ENCODE data around the gene DHTKD1. TPM values are rescaled to one million over a fixed set of nuclear protein-coding genes. Genes with fewer than 3 reads are reported as not detected.

DHTKD1 gene
- total RNA-seq, 1 experiment from 2014 or later: 20.6 TPM

GRCh38 chr10:12048547-12048946, 20.2 kb upstream of the DHTKD1 start:
- Histone ChIP-seq H3K4me3 (replicated peaks in 1 of 2; ENCODE audit: low read depth in 1 of 2, low read length in 2 of 2) (no peak overlapping the region), H3K9me3 (ENCODE audit: control insufficient read depth in 1 of 2, insufficient read depth in 1 of 2, low read depth in 1 of 2, low read length in 2 of 2) (no peaks in the 10 kb centered on the region), H3K4me2 (ENCODE audit: low read length) (no peak overlapping the region), H4K20me1 (ENCODE audit: insufficient read depth) (no peaks in the 10 kb centered on the region), H3K9ac (ENCODE audit: low read length) (no peak overlapping the region), H3K9me2 (ENCODE audit: insufficient read depth) (no peaks in the 10 kb centered on the region), H3K79me2 (ENCODE audit: insufficient read depth, low read length) (no peaks in the 10 kb centered on the region), H3K27me3 (ENCODE audit: insufficient read depth, low read length) (no peaks in the 10 kb centered on the region), H3K27ac (ENCODE audit: low read depth, low read length) (no peak overlapping the region), H3K36me3 (ENCODE audit: control insufficient read depth in 1 of 2, insufficient read depth in 2 of 2, low read length in 2 of 2) (no peaks in the 10 kb centered on the region), H2AFZ (ENCODE audit: low read depth, low read length, poor library complexity, severe bottlenecking) (no peak overlapping the region), H3K4me1 (ENCODE audit: control insufficient read depth in 1 of 2, insufficient read depth in 2 of 2, low read length in 2 of 2) (peaks cover 4% of the 10 kb centered on the region in 2 experiments; a peak in 3 of 4 replicates)
- ChIA-PET POLR2A (no interaction called here), CTCF (no interaction called here), RAD21 (ENCODE audit: low non-redundant PET in 1 of 2, low total read pairs in 2 of 2, uncharacterized antibody in 2 of 2, unreplicated experiment in 2 of 2) (no interaction called here)
- ATAC-seq (no peak), DNase-seq (ENCODE audit: low read depth, low spot score) (no peak)
- TF ChIP-seq, protein P1, sequence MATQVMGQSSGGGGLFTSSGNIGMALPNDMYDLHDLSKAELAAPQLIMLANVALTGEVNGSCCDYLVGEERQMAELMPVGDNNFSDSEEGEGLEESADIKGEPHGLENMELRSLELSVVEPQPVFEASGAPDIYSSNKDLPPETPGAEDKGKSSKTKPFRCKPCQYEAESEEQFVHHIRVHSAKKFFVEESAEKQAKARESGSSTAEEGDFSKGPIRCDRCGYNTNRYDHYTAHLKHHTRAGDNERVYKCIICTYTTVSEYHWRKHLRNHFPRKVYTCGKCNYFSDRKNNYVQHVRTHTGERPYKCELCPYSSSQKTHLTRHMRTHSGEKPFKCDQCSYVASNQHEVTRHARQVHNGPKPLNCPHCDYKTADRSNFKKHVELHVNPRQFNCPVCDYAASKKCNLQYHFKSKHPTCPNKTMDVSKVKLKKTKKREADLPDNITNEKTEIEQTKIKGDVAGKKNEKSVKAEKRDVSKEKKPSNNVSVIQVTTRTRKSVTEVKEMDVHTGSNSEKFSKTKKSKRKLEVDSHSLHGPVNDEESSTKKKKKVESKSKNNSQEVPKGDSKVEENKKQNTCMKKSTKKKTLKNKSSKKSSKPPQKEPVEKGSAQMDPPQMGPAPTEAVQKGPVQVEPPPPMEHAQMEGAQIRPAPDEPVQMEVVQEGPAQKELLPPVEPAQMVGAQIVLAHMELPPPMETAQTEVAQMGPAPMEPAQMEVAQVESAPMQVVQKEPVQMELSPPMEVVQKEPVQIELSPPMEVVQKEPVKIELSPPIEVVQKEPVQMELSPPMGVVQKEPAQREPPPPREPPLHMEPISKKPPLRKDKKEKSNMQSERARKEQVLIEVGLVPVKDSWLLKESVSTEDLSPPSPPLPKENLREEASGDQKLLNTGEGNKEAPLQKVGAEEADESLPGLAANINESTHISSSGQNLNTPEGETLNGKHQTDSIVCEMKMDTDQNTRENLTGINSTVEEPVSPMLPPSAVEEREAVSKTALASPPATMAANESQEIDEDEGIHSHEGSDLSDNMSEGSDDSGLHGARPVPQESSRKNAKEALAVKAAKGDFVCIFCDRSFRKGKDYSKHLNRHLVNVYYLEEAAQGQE (IDR thresholded peaks at IDR 0.05; ENCODE audit: low read depth): no peak
- no peak for TF ChIP-seq ATF3 (IDR thresholded peaks at IDR 0.05)
- no peak for TF ChIP-seq EGR1 (IDR thresholded peaks at IDR 0.05; ENCODE audit: low read depth)
- no peak for TF ChIP-seq ZBTB33 (IDR thresholded peaks at IDR 0.05; ENCODE audit: extremely low read depth, insufficient replicate concordance, low read length)
- no peak for TF ChIP-seq POLR2A (IDR thresholded peaks at IDR 0.05; ENCODE audit: borderline replicate concordance, extremely low read depth, insufficient read depth, insufficient read length)
- TF ChIP-seq CEBPB (IDR thresholded peaks at IDR 0.05; ENCODE audit: low read depth): no peak
- TF ChIP-seq FOSL1 (IDR thresholded peaks at IDR 0.05; ENCODE audit: low read depth): no peak
- no peak for TF ChIP-seq POLR2AphosphoS5 (IDR thresholded peaks at IDR 0.05; ENCODE audit: low read depth, low read length)
- no peak for TF ChIP-seq EZH2phosphoT487 (IDR thresholded peaks at IDR 0.05; ENCODE audit: borderline replicate concordance)
- TF ChIP-seq MAX (IDR thresholded peaks at IDR 0.05): no peak
- no peak for TF ChIP-seq JUND (IDR thresholded peaks at IDR 0.05)
- no peak for TF ChIP-seq ZFX (IDR thresholded peaks at IDR 0.05)
- TF ChIP-seq ZNF274 (IDR thresholded peaks at IDR 0.05; ENCODE audit: low read depth, low read length): no peak
- no peak for TF ChIP-seq TCF7L2 (IDR thresholded peaks at IDR 0.05; ENCODE audit: borderline replicate concordance, extremely low read depth, insufficient read depth, insufficient read length)
- TF ChIP-seq SP1 (IDR thresholded peaks at IDR 0.05; ENCODE audit: low read depth): no peak
- no TSS peak for BruUV-seq (replicated peaks)
- intact Hi-C loops (cut with micrococcal nuclease): no loop called here

Data from HCT116 (cell line).